Endodermal cell (in vitro differentiated cells): Measurements from ENCODE around the gene GUCY1A1. TPM values are rescaled to one million over a fixed set of nuclear protein-coding genes. Genes with fewer than 3 reads are reported as not detected.

ENCODE experiments used
- DNase-seq: peaks from one replicate; pipeline ENCODE4 v3.0.0-alpha.2; 2017
- H3K27ac ChIP-seq: 2 replicates; pipeline ENCODE4 v1.5.1; 2013; ENCODE audit warnings: mild to moderate bottlenecking, low read depth, low read length, moderate library complexity
- H3K27me3 ChIP-seq: 2 replicates; pipeline ENCODE4 v1.6.1; 2013; ENCODE audit warnings: mild to moderate bottlenecking, low read length, moderate library complexity; ENCODE audit not compliant: insufficient read depth, control insufficient read depth, poor library complexity, severe bottlenecking
- H3K36me3 ChIP-seq: 2 replicates; pipeline ENCODE4 v1.7.0; 2013; ENCODE audit warnings: mild to moderate bottlenecking, low read length, moderate library complexity; ENCODE audit not compliant: control insufficient read depth, insufficient read depth
- H3K4me1 ChIP-seq: one replicate; pipeline ENCODE4 v1.7.0; 2013; ENCODE audit warnings: low read length; ENCODE audit not compliant: control insufficient read depth, insufficient read depth
- H3K4me3 ChIP-seq: 2 replicates; pipeline ENCODE4 v1.5.1; 2013; ENCODE audit warnings: mild to moderate bottlenecking, low read length, moderate library complexity
- H3K9ac ChIP-seq: 2 replicates; pipeline ENCODE4 v1.6.1; 2013; ENCODE audit warnings: mild to moderate bottlenecking, low read length, moderate library complexity; ENCODE audit not compliant: poor library complexity, severe bottlenecking; ENCODE audit errors: extremely low read depth
- H3K9me3 ChIP-seq: 2 replicates; pipeline ENCODE4 v1.6.1; 2013; ENCODE audit warnings: mild to moderate bottlenecking, low read length, moderate library complexity; ENCODE audit not compliant: control insufficient read depth
- H3K27ac Mint-ChIP-seq: 2 replicates; pipeline ENCODE4 v1.8.0; 2020; ENCODE audit warnings: mixed read lengths
- H3K27me3 Mint-ChIP-seq: 2 replicates; pipeline ENCODE4 v1.8.0; 2021; ENCODE audit warnings: mild to moderate bottlenecking, mixed read lengths; ENCODE audit not compliant: insufficient read depth
- H3K36me3 Mint-ChIP-seq: 2 replicates; pipeline ENCODE4 v1.8.0; 2020; ENCODE audit warnings: low read depth, mixed read lengths
- H3K4me1 Mint-ChIP-seq: 2 replicates; pipeline ENCODE4 v1.8.0; 2020; ENCODE audit warnings: mixed read lengths
- H3K4me3 Mint-ChIP-seq: 2 replicates; pipeline ENCODE4 v1.8.0; 2020; ENCODE audit warnings: mild to moderate bottlenecking, moderate library complexity, mixed read lengths
- H3K9me3 Mint-ChIP-seq: 2 replicates; pipeline ENCODE4 v1.8.0; 2020; ENCODE audit warnings: mild to moderate bottlenecking, mixed read lengths
- CTCF ChIP-seq: fragments of 200-600 bp; sonication (generic); conservative IDR thresholded peaks from 2 replicates; pipeline ENCODE4 v1.5.0; 2021; ENCODE audit warnings: antibody characterized with exemption, mild to moderate bottlenecking
- WGBS, 2 experiments: methylation state at CpG; one replicate each; pipeline versions ENCODE4 v1.1.5 to v1.1.7; 2013; ENCODE audit warnings: missing lambda C conversion rate in 2 of 2, mixed read lengths in 1 of 2; ENCODE audit not compliant: insufficient coverage in 1 of 2, insufficient read length in 1 of 2; 5-methylcytosine and 5-hydroxymethylcytosine counted together
- total RNA-seq, 2 donors: library from RNA; stranded (reverse); fragmentation: NEBNext Ultra II Directional in 1 of 2; extraction: Animal tissue kit (Norgen Biotek cat#: 25700) in 1 of 2; gene quantifications; 2 replicates in 1 of 2; 3 replicates in 1 of 2; pipeline ENCODE4 v1.2.1, GENCODE V29; 2021

Gene GUCY1A1
- total RNA-seq, 2 donors from 2014 or later = 0.58 to 1.1 TPM

GRCh38 chr4:155761047-155761446 is 94.4 kb downstream of the GUCY1A1 start:
- TF ChIP-seq CTCF = no peak
- Histone ChIP-seq H3K36me3 (no peaks in the 10 kb centered on the region), H3K9me3 (no peaks in the 10 kb centered on the region), H3K9ac (no peak overlapping the region), H3K4me3 (no peak overlapping the region), H3K4me1 (no peaks in the 10 kb centered on the region), H3K27ac (no peak overlapping the region), H3K27me3 (peaks cover 37% of the 10 kb centered on the region)
- Mint-ChIP-seq H3K36me3 (no peaks in the 10 kb centered on the region), H3K27ac (no peak overlapping the region), H3K4me1 (no peaks in the 10 kb centered on the region), H3K9me3 (peaks cover 2% of the 10 kb centered on the region), H3K27me3 (peaks cover 57% of the 10 kb centered on the region), H3K4me3 (no peak overlapping the region)
- DNase-seq = no peak
- WGBS, 2 experiments = 89% methylated on average over 2 of the region's 3 CpGs; no CpG with 5 or more reads in 1 of the 2 experiments

- no peak overlapping the region for H3K4me3 ChIP-seq
- Mint-ChIP-seq H3K27ac (no peak overlapping the region), H3K4me3 (no peak overlapping the region), H3K27me3 (peaks cover 57% of the 10 kb centered on the region), H3K4me1 (no peaks in the 10 kb centered on the region), H3K9me3 (peaks cover 2% of the 10 kb centered on the region), H3K36me3 (no peaks in the 10 kb centered on the region)
- peaks cover 37% of the 10 kb centered on the region for H3K27me3 ChIP-seq
- TF ChIP-seq CTCF = no peak
- no peaks in the 10 kb centered on the region for H3K36me3 ChIP-seq
- H3K9me3 ChIP-seq = no peaks in the 10 kb centered on the region
- no peaks in the 10 kb centered on the region for H3K4me1 ChIP-seq
- no peak overlapping the region for H3K9ac ChIP-seq
- DNase-seq = no peak
- H3K27ac ChIP-seq = no peak overlapping the region
These were observed 95.3 kb downstream of the GUCY1A1 start for GRCh38 chr4:155761916-155762315.

GRCh38 chr4:155762334-155762733 is 95.7 kb downstream of the GUCY1A1 start:
- Mint-ChIP-seq H3K27me3 (peaks cover 56% of the 10 kb centered on the region), H3K4me3 (no peak overlapping the region), H3K36me3 (no peaks in the 10 kb centered on the region), H3K4me1 (no peaks in the 10 kb centered on the region), H3K9me3 (peaks cover 2% of the 10 kb centered on the region), H3K27ac (no peak overlapping the region)
- Histone ChIP-seq H3K27ac (no peak overlapping the region), H3K4me3 (no peak overlapping the region), H3K9ac (no peak overlapping the region), H3K27me3 (peaks cover 37% of the 10 kb centered on the region), H3K4me1 (no peaks in the 10 kb centered on the region), H3K9me3 (no peaks in the 10 kb centered on the region), H3K36me3 (no peaks in the 10 kb centered on the region)
- no peak for TF ChIP-seq CTCF
- DNase-seq = no peak
